HG03025 (cell line): Measurements from ENCODE around the gene ISCA2.
A peak's percentile ranks its signal among the peaks of the same experiment; 100 is the strongest.

Source experiments
- ATAC-seq: cut with Tn5 transposase; IDR thresholded peaks from one replicate; pipeline ENCODE4 v1.9.1; 2021; ENCODE audit warnings: mild to moderate bottlenecking, moderate library complexity; ENCODE audit not compliant: unreplicated experiment, low FRiP score

Gene ISCA2

GRCh38 chr14:74480046-74480445 is 13.5 kb upstream of the ISCA2 start:
- ATAC-seq = no peak

GRCh38 chr14:74482571-74482970 is 11.0 kb upstream of the ISCA2 start:
- no peak for ATAC-seq

DNA sequence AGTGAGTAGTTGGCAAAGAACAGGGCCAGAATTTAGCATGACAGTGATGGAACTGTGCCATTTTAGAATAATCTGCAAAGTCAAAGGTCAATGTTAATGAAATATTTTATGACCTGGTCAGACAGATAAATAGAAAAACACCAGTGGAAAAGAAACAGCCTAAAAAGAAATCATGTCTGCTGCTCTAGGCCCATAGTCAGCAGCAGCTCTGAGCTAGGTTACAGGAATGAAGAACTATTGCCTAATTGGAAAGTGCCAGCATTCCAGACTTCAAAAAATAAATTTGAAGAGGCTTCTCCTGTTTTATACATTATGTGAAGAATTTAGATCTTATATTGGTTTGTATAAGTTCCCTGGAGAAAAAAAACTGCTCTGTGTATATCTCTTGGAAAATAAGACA is 10.2 kb upstream of the ISCA2 start:
- ATAC-seq = no peak

DNA sequence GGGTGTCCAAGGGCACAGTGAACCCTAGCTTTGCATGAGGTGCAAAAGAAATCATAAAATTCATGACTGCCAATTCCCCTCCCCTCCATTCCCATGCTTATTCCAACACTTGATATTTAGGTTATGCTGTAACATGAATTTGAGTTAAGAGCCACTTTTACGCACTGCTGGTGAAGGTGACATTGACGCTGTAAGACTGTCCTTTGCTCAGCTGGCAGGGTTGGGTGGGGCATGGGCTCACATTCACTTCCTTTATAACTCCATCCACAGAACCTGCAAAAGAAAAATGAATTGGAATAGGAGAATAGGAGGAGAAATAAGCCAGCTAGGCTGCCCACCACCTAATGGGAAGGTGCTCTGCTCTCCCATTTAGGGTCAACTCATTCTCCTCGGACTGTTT is 7.4 kb upstream of the ISCA2 start:
- no peak for ATAC-seq

DNA sequence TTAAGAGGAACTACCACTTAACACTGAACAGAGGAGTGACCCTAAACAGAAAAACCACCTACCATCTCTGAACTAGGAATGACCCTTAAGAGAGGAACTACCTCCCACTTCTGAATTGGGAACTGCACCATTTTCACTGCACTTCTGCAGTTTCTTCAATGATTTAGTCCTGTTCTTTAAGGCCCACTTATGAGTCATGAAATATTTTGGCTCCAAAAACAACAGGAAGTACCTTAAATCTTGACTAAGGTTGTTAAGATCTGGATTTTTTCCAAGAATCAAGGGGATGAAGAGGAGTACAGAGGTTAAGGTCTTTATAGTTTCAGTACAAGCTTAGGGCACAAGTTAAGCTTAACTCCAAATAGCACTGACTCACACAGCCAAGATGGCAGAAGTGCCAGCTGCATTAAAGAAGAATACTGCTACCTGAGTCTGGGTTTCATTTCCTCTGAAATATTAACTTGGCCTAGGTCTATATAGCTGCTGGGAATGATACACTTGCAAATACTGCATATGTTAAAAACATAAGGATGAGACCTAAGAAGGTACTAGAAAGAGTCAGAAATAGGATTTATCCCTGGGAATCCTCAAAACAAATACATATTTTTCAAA is 4.7 kb upstream of the ISCA2 start:
- ATAC-seq = no peak

- ATAC-seq = no peak
Measured at GRCh38 chr14:74490486-74490885, 3.1 kb upstream of the ISCA2 start.

GRCh38 chr14:74491956-74492775 is 1.4 kb upstream of the ISCA2 start:
- ATAC-seq = no peak

DNA sequence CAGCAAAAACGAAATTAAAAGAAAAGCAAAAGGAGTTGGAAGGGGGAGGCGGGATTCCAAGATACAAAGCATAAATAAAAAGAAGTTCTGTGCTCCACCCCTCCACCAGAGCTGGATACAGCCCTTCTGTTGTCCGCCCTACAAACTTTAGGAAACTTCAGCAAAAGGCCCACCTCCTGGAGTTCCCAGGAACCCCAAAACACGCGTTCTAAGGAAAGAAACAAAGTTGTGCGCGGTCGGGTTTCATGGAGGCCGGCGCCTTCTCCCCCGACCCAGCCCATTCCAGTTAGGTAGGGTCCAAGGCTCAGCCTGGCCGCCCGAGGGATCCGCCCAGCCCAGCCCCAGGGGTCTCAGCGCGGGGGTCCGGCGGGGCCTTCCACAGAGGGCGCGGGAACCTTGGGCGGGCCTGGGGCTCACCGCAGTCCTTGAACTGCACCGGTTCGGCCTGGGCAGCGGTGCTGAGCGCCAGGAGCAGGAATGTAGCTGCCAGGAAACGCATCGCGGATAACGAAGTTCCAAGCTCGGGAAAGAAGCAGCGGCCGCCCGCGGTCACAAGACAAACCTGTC is 706 bp upstream of the ISCA2 start, which contains the start of gene NPC2:
TSS of gene NPC2 (minus strand) at position 530 of the 567 bp plus-strand sequence. CDS start at position 499, 31 bp downstream.
- peak; percentile 20 for ATAC-seq

GRCh38 chr14:74495356-74495755 is 1.8 kb downstream of the ISCA2 start:
- ATAC-seq = no peak

- no peak for ATAC-seq
Measured at GRCh38 chr14:74500417-74501134, 7.0 kb downstream of the ISCA2 start.

DNA sequence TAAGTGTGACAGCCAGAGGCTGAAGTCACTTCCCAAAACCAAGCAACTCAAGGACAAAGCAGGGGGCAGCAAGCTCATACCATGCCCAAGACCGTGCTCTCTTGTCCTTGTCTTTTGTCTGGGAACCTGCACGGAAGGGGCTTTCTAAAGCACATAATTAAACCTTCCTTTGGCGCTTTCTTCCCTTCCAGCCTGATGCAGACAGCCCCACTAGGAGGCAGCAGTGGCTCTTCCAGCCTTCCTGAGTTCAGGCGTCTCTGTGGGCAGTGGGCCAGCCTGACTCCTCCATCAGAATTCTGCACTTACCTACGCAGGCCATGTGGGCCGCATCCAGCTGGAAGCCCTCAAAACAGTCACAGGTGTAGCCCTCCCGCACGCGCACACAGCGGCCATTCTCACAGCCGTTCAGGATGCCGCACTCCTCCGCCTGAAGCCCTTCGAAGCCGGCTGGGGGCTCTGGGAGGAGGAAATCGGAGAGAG is 7.6 kb downstream of the ISCA2 start:
- no peak for ATAC-seq

- ATAC-seq = no peak
Measured at GRCh38 chr14:74501691-74502090, 8.1 kb downstream of the ISCA2 start.

- ATAC-seq = no peak
Measured at GRCh38 chr14:74502236-74503019, 8.9 kb downstream of the ISCA2 start.

DNA sequence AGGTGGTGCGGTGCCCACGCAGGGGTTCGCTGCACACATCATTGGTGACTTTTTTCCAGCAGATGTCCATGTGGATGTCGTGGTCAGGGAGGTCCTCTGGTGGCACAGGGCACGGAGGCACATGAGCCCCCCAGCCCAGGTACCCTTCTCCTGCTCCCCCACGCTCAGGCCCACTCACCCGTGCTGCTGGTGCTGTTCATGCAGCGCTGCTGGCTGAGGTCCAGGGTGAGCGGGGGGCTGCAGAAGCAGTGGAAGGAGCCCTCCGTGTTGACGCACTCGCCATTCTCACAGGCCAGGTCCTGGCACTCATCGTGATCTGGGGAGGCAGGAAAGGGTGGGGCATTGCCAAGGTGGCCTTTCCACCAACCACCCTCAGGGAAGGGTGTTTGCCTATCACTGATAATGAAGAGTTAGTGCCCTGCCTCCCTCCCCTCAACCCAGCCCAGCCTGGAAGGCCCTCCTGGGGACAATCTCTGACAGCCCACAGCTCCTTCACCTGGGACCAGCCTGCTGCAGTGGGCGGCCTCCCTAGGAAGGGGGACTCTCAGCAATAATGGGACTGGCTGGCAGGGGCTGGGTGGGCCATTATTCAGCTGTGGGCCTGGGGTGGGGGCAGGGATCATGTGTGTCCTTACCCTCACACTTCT is 9.8 kb downstream of the ISCA2 start:
- no peak for ATAC-seq

- no peak for ATAC-seq
Measured at GRCh38 chr14:74503938-74504335, 10.4 kb downstream of the ISCA2 start.

DNA sequence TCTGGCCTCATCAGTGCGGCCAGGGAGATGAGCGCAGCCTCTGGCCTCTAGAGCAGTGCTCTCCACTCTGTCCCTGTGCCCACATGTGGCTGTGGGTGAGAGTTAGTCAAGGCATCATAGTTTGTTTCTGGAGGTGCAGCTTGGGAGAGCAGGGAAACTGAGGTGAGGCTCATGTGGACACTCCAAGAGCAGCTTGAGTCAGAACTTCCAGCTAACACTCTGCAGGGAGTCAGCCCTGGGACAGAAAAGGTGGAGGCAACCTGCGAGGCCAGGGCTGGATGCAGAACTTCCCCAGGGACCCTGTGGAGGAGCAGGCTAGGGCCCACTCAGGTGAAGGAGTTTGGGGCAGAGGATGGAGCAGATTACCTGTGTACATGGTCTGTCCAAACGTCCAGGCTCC is 10.8 kb downstream of the ISCA2 start:
- no peak for ATAC-seq

- ATAC-seq = no peak
Measured at GRCh38 chr14:74504874-74505720, 11.5 kb downstream of the ISCA2 start.

- ATAC-seq = no peak
Measured at GRCh38 chr14:74505831-74506230, 12.3 kb downstream of the ISCA2 start.

DNA sequence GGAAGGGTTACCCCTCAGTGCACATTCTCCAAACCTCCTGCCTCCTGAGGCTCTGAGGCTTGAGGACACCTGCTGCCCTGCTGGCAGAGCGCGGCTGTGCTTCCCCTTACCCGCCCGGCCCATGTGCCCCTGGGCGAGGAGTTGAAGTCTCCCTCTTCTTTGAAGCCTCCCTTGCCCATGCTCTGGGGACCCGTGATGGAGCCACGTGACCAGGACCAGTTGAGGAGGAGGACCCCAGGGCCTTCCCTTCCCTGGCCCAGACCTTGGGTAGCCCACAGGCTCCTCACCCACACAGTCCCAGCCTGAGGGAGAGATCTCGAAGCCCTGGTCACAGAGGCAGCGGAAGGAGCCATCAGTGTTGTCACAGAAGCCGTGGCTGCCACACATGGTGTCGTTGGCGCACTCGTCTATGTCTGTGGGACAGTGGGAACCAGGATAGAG is 12.9 kb downstream of the ISCA2 start:
- ATAC-seq = no peak
